ENCODE results near the gene ARL8B.
"Not testable (repeated sequence)": the region's sequence is repeated elsewhere in the genome, so short reads cannot be mapped to it uniquely, and the experiment has no call there.

ARL8B gene

GRCh38 chr3:5113726-5114125 lies 8.4 kb upstream of the ARL8B start:
- not testable (repeated sequence) for DNase-seq

- DNase-seq: no peak
These were observed 6.5 kb upstream of the ARL8B start for GRCh38 chr3:5115506-5116162.

GRCh38 chr3:5116538-5116937 lies 5.6 kb upstream of the ARL8B start:
- DNase-seq: no peak

GRCh38 chr3:5120446-5120845 lies 1.6 kb upstream of the ARL8B start:
- no peak for DNase-seq

- DNase-seq: peak; percentile 94 to 98 (median 95)
These were observed 932 bp downstream of the ARL8B start for GRCh38 chr3:5122741-5123706.

GRCh38 chr3:5123937-5124336 lies 1.8 kb downstream of the ARL8B start:
- DNase-seq: peak in 1 of 3 donors; percentile 54

GRCh38 chr3:5126586-5126985 lies 4.5 kb downstream of the ARL8B start:
- peak; percentile 51 to 92 (median 88) for DNase-seq

- DNase-seq: no peak
These were observed 6.8 kb downstream of the ARL8B start for GRCh38 chr3:5128849-5129248.

GRCh38 chr3:5133239-5134018 lies 11.3 kb downstream of the ARL8B start:
- no peak for DNase-seq

- peak in 2 of 3 donors; percentile 45 to 56 for DNase-seq
These were observed 11.9 kb downstream of the ARL8B start for GRCh38 chr3:5134019-5134391.

GRCh38 chr3:5134499-5134898 lies 12.4 kb downstream of the ARL8B start:
- DNase-seq: no peak

GRCh38 chr3:5136211-5136918 lies 14.3 kb downstream of the ARL8B start:
- peak in 2 of 3 donors; percentile 53 to 69 for DNase-seq

- peak; percentile 80 to 93 (median 85) for DNase-seq
These were observed 14.9 kb downstream of the ARL8B start for GRCh38 chr3:5136919-5137429.

- peak in 1 of 3 donors; percentile 58 for DNase-seq
These were observed 16.3 kb downstream of the ARL8B start for GRCh38 chr3:5138214-5138981.

- DNase-seq: peak; percentile 85 to 96 (median 93)
These were observed 18.1 kb downstream of the ARL8B start for GRCh38 chr3:5140230-5140621.

GRCh38 chr3:5140839-5141238 lies 18.7 kb downstream of the ARL8B start:
- DNase-seq: peak in 2 of 3 donors; percentile 51 to 82

GRCh38 chr3:5141760-5142159 lies 19.7 kb downstream of the ARL8B start:
- no peak for DNase-seq

- peak; percentile 54 to 75 (median 66) for DNase-seq
These were observed 21.4 kb downstream of the ARL8B start for GRCh38 chr3:5143464-5143863.

- DNase-seq: peak; percentile 87 to 97 (median 91)
These were observed 22.4 kb downstream of the ARL8B start for GRCh38 chr3:5144316-5144994.

- no peak for DNase-seq
These were observed 23.0 kb downstream of the ARL8B start for GRCh38 chr3:5145120-5145519.

- not testable (repeated sequence) for DNase-seq
These were observed 25.1 kb downstream of the ARL8B start for GRCh38 chr3:5147152-5147551.

Measured in suppressor macrophage treated with lipopolysaccharide for 1 hour (primary cell).